ENCODE measurements around the gene TRABD2B.

TRABD2B gene

GRCh38 chr1:48013270-48013669 is 16.1 kb upstream of the TRABD2B start:
- Mint-ChIP-seq H3K9me3 (no peaks in the 10 kb centered on the region), H3K27me3 (peaks cover 61% of the 10 kb centered on the region), H3K4me3 (no peak overlapping the region), H3K4me1 (no peaks in the 10 kb centered on the region), H3K36me3 (ENCODE audit: insufficient read depth) (no peaks in the 10 kb centered on the region), H3K27ac (ENCODE audit: low read depth) (no peak overlapping the region)
- ATAC-seq (replicated peaks; ENCODE audit: extremely low read depth, poor library complexity, severe bottlenecking), result no peak
- no peak for DNase-seq (ENCODE audit: low spot score in 2 of 2)

GRCh38 chr1:48007047-48007446 is 9.9 kb upstream of the TRABD2B start:
- no peak overlapping the region for H3K27ac Mint-ChIP-seq (ENCODE audit: low read depth)
- H3K27me3 Mint-ChIP-seq, result peaks cover 3% of the 10 kb centered on the region
- no peaks in the 10 kb centered on the region for H3K36me3 Mint-ChIP-seq (ENCODE audit: insufficient read depth)
- DNase-seq (ENCODE audit: low spot score in 2 of 2), result no peak
- H3K4me1 Mint-ChIP-seq, result no peaks in the 10 kb centered on the region
- H3K9me3 Mint-ChIP-seq, result no peaks in the 10 kb centered on the region
- ATAC-seq (replicated peaks; ENCODE audit: extremely low read depth, poor library complexity, severe bottlenecking), result no peak
- H3K4me3 Mint-ChIP-seq, result no peak overlapping the region

- DNase-seq (ENCODE audit: low spot score in 2 of 2), result no peak
These were observed 9.1 kb upstream of the TRABD2B start for GRCh38 chr1:48006264-48006663.

GRCh38 chr1:48005253-48006117 is 8.3 kb upstream of the TRABD2B start:
- no peaks in the 10 kb centered on the region for H3K4me1 Mint-ChIP-seq
- no peak overlapping the region for H3K27ac Mint-ChIP-seq (ENCODE audit: low read depth)
- H3K27me3 Mint-ChIP-seq, result peaks cover 10% of the 10 kb centered on the region
- no peak for ATAC-seq (replicated peaks; ENCODE audit: extremely low read depth, poor library complexity, severe bottlenecking)
- no peak for DNase-seq (ENCODE audit: low spot score in 2 of 2)
- H3K9me3 Mint-ChIP-seq, result no peaks in the 10 kb centered on the region
- peaks cover 1% of the 10 kb centered on the region for H3K36me3 Mint-ChIP-seq (ENCODE audit: insufficient read depth)
- H3K4me3 Mint-ChIP-seq, result no peak overlapping the region

More at GRCh38 chr1:48006264-48006663, 9.1 kb upstream of the TRABD2B start:
- no peak for ATAC-seq (replicated peaks; ENCODE audit: extremely low read depth, poor library complexity, severe bottlenecking)
- H3K27me3 Mint-ChIP-seq, result peaks cover 10% of the 10 kb centered on the region
- H3K36me3 Mint-ChIP-seq (ENCODE audit: insufficient read depth), result peaks cover 1% of the 10 kb centered on the region
- no peak overlapping the region for H3K4me3 Mint-ChIP-seq
- no peak overlapping the region for H3K27ac Mint-ChIP-seq (ENCODE audit: low read depth)
- H3K9me3 Mint-ChIP-seq, result no peaks in the 10 kb centered on the region
- no peaks in the 10 kb centered on the region for H3K4me1 Mint-ChIP-seq

- H3K36me3 Mint-ChIP-seq (ENCODE audit: insufficient read depth), result peaks cover 1% of the 10 kb centered on the region
- ATAC-seq (replicated peaks; ENCODE audit: extremely low read depth, poor library complexity, severe bottlenecking) (no peak), DNase-seq (ENCODE audit: low spot score in 2 of 2) (no peak)
- H3K4me1 Mint-ChIP-seq, result no peaks in the 10 kb centered on the region
- no peak overlapping the region for H3K27ac Mint-ChIP-seq (ENCODE audit: low read depth)
- H3K4me3 Mint-ChIP-seq, result no peak overlapping the region
- no peaks in the 10 kb centered on the region for H3K9me3 Mint-ChIP-seq
- peaks cover 25% of the 10 kb centered on the region for H3K27me3 Mint-ChIP-seq
These were observed 6.8 kb upstream of the TRABD2B start for GRCh38 chr1:48003741-48004531.

GRCh38 chr1:48002142-48002541 is 5.0 kb upstream of the TRABD2B start:
- peaks cover 1% of the 10 kb centered on the region for H3K36me3 Mint-ChIP-seq (ENCODE audit: insufficient read depth)
- no peak overlapping the region for H3K4me3 Mint-ChIP-seq
- H3K27ac Mint-ChIP-seq (ENCODE audit: low read depth), result no peak overlapping the region
- DNase-seq (ENCODE audit: low spot score in 2 of 2) (no peak), ATAC-seq (replicated peaks; ENCODE audit: extremely low read depth, poor library complexity, severe bottlenecking) (no peak)
- H3K9me3 Mint-ChIP-seq, result no peaks in the 10 kb centered on the region
- peaks cover 39% of the 10 kb centered on the region for H3K27me3 Mint-ChIP-seq
- H3K4me1 Mint-ChIP-seq, result no peaks in the 10 kb centered on the region

GRCh38 chr1:48001696-48002095 is 4.5 kb upstream of the TRABD2B start:
- H3K9me3 Mint-ChIP-seq, result no peaks in the 10 kb centered on the region
- DNase-seq (ENCODE audit: low spot score in 2 of 2) (no peak), ATAC-seq (replicated peaks; ENCODE audit: extremely low read depth, poor library complexity, severe bottlenecking) (no peak)
- no peak overlapping the region for H3K27ac Mint-ChIP-seq (ENCODE audit: low read depth)
- H3K4me1 Mint-ChIP-seq, result no peaks in the 10 kb centered on the region
- peaks cover 1% of the 10 kb centered on the region for H3K36me3 Mint-ChIP-seq (ENCODE audit: insufficient read depth)
- peaks cover 39% of the 10 kb centered on the region for H3K27me3 Mint-ChIP-seq
- no peak overlapping the region for H3K4me3 Mint-ChIP-seq

GRCh38 chr1:48000883-48001282 is 3.7 kb upstream of the TRABD2B start:
- H3K9me3 Mint-ChIP-seq, result no peaks in the 10 kb centered on the region
- H3K27me3 Mint-ChIP-seq, result peaks cover 47% of the 10 kb centered on the region
- H3K36me3 Mint-ChIP-seq (ENCODE audit: insufficient read depth), result peaks cover 1% of the 10 kb centered on the region
- DNase-seq (ENCODE audit: low spot score in 2 of 2) (no peak), ATAC-seq (replicated peaks; ENCODE audit: extremely low read depth, poor library complexity, severe bottlenecking) (no peak)
- H3K4me3 Mint-ChIP-seq, result no peak overlapping the region
- H3K27ac Mint-ChIP-seq (ENCODE audit: low read depth), result no peak overlapping the region
- H3K4me1 Mint-ChIP-seq, result peaks cover 6% of the 10 kb centered on the region

- no peak for DNase-seq (ENCODE audit: low spot score in 2 of 2)
- Mint-ChIP-seq H3K27ac (ENCODE audit: low read depth) (no peak overlapping the region), H3K4me1 (peaks cover 8% of the 10 kb centered on the region), H3K36me3 (ENCODE audit: insufficient read depth) (peaks cover 1% of the 10 kb centered on the region), H3K9me3 (no peaks in the 10 kb centered on the region), H3K4me3 (no peak overlapping the region), H3K27me3 (peaks cover 65% of the 10 kb centered on the region)
- ATAC-seq (replicated peaks; ENCODE audit: extremely low read depth, poor library complexity, severe bottlenecking), result no peak
These were observed 1.9 kb upstream of the TRABD2B start for GRCh38 chr1:47999097-47999496.

- no peak overlapping the region for H3K4me3 Mint-ChIP-seq
- H3K27ac Mint-ChIP-seq (ENCODE audit: low read depth), result no peak overlapping the region
- no peaks in the 10 kb centered on the region for H3K9me3 Mint-ChIP-seq
- H3K4me1 Mint-ChIP-seq, result peaks cover 8% of the 10 kb centered on the region
- DNase-seq (ENCODE audit: low spot score in 2 of 2) (no peak), ATAC-seq (replicated peaks; ENCODE audit: extremely low read depth, poor library complexity, severe bottlenecking) (no peak)
- peaks cover 1% of the 10 kb centered on the region for H3K36me3 Mint-ChIP-seq (ENCODE audit: insufficient read depth)
- H3K27me3 Mint-ChIP-seq, result peaks cover 71% of the 10 kb centered on the region
These were observed 1.3 kb upstream of the TRABD2B start for GRCh38 chr1:47998396-47998990.

- Mint-ChIP-seq H3K9me3 (no peaks in the 10 kb centered on the region), H3K4me3 (peak overlapping the region; percentile 66), H3K27me3 (peaks cover 83% of the 10 kb centered on the region), H3K4me1 (peaks cover 8% of the 10 kb centered on the region), H3K36me3 (ENCODE audit: insufficient read depth) (no peaks in the 10 kb centered on the region), H3K27ac (ENCODE audit: low read depth) (no peak overlapping the region)
- DNase-seq (ENCODE audit: low spot score in 2 of 2) (no peak), ATAC-seq (replicated peaks; ENCODE audit: extremely low read depth, poor library complexity, severe bottlenecking) (no peak)
These were observed 569 bp downstream of the TRABD2B start for GRCh38 chr1:47996406-47997226.

GRCh38 chr1:47996060-47996405 is 1.2 kb downstream of the TRABD2B start:
- H3K27me3 Mint-ChIP-seq, result peaks cover 85% of the 10 kb centered on the region
- H3K27ac Mint-ChIP-seq (ENCODE audit: low read depth), result no peak overlapping the region
- peak overlapping the region; percentile 66 for H3K4me3 Mint-ChIP-seq
- ATAC-seq (replicated peaks; ENCODE audit: extremely low read depth, poor library complexity, severe bottlenecking) (no peak), DNase-seq (ENCODE audit: low spot score in 2 of 2) (no peak)
- no peaks in the 10 kb centered on the region for H3K9me3 Mint-ChIP-seq
- H3K36me3 Mint-ChIP-seq (ENCODE audit: insufficient read depth), result no peaks in the 10 kb centered on the region
- peaks cover 8% of the 10 kb centered on the region for H3K4me1 Mint-ChIP-seq
